ENCODE data around the gene PHYKPL.
A peak's percentile ranks its signal among the peaks of the same experiment; 100 is the strongest.
"Not testable (repeated sequence)": the region's sequence is repeated elsewhere in the genome, so short reads cannot be mapped to it uniquely, and the experiment has no call there.

The PHYKPL gene

GRCh38 chr5:178241688-178242231 is 9.2 kb upstream of the PHYKPL start:
- no peak for TF ChIP-seq POLR2A (IDR thresholded peaks at IDR 0.05; ENCODE audit: low read depth, low read length)
- TF ChIP-seq POU2F2 (IDR thresholded peaks at IDR 0.05; ENCODE audit: low read depth, low read length), result no peak
- TF ChIP-seq SPI1 (IDR thresholded peaks at IDR 0.05; ENCODE audit: low read depth, low read length), result no peak
- no peak for TF ChIP-seq TAF1 (IDR thresholded peaks at IDR 0.05; ENCODE audit: low read depth, low read length)
- TF ChIP-seq PAX5 (IDR thresholded peaks at IDR 0.05; ENCODE audit: insufficient read depth, low read length, severe bottlenecking), result no peak
- no peak for TF ChIP-seq POLR2AphosphoS5 (IDR thresholded peaks at IDR 0.05; ENCODE audit: low read depth, low read length)
- DNase-seq (ENCODE audit: insufficient read length, low spot score), result no peak
- FAIRE-seq, result peak; percentile 51

- TF ChIP-seq POLR2A (IDR thresholded peaks at IDR 0.05; ENCODE audit: low read depth, low read length), result no peak
- no peak for TF ChIP-seq POU2F2 (IDR thresholded peaks at IDR 0.05; ENCODE audit: low read depth, low read length)
- no peak for TF ChIP-seq TAF1 (IDR thresholded peaks at IDR 0.05; ENCODE audit: low read depth, low read length)
- TF ChIP-seq PAX5 (IDR thresholded peaks at IDR 0.05; ENCODE audit: insufficient read depth, low read length, severe bottlenecking), result no peak
- TF ChIP-seq SPI1 (IDR thresholded peaks at IDR 0.05; ENCODE audit: low read depth, low read length), result no peak
- TF ChIP-seq POLR2AphosphoS5 (IDR thresholded peaks at IDR 0.05; ENCODE audit: low read depth, low read length), result no peak
- DNase-seq (ENCODE audit: insufficient read length, low spot score) (no peak), FAIRE-seq (no peak)
These were observed 8.6 kb upstream of the PHYKPL start for GRCh38 chr5:178241231-178241663.

GRCh38 chr5:178240766-178241165 is 8.2 kb upstream of the PHYKPL start:
- DNase-seq (ENCODE audit: insufficient read length, low spot score) (no peak), FAIRE-seq (peak; percentile 82)
- TF ChIP-seq POLR2AphosphoS5 (IDR thresholded peaks at IDR 0.05; ENCODE audit: low read depth, low read length), result no peak
- peak; percentile 28; the same call in 1 of the 2 replicates for TF ChIP-seq SPI1 (IDR thresholded peaks at IDR 0.05; ENCODE audit: low read depth, low read length)

GRCh38 chr5:178240341-178240741 is 7.7 kb upstream of the PHYKPL start:
- FAIRE-seq (no peak), DNase-seq (ENCODE audit: insufficient read length, low spot score) (no peak)
- TF ChIP-seq POLR2A (IDR thresholded peaks at IDR 0.05; ENCODE audit: low read depth, low read length) (no peak), POU2F2 (IDR thresholded peaks at IDR 0.05; ENCODE audit: low read depth, low read length) (no peak), POLR2AphosphoS5 (IDR thresholded peaks at IDR 0.05; ENCODE audit: low read depth, low read length) (no peak), SPI1 (IDR thresholded peaks at IDR 0.05; ENCODE audit: low read depth, low read length) (no peak), TAF1 (IDR thresholded peaks at IDR 0.05; ENCODE audit: low read depth, low read length) (no peak), PAX5 (IDR thresholded peaks at IDR 0.05; ENCODE audit: insufficient read depth, low read length, severe bottlenecking) (no peak)

GRCh38 chr5:178239626-178240301 is 7.2 kb upstream of the PHYKPL start:
- peak; percentile 98 for FAIRE-seq
- DNase-seq (ENCODE audit: insufficient read length, low spot score), result not testable (repeated sequence)

GRCh38 chr5:178238711-178239592 is 6.3 kb upstream of the PHYKPL start:
- DNase-seq (ENCODE audit: insufficient read length, low spot score), result no peak
- FAIRE-seq, result peak; percentile 70

GRCh38 chr5:178238313-178238635 is 5.7 kb upstream of the PHYKPL start:
- TF ChIP-seq POU2F2 (IDR thresholded peaks at IDR 0.05; ENCODE audit: low read depth, low read length) (no peak), SPI1 (IDR thresholded peaks at IDR 0.05; ENCODE audit: low read depth, low read length) (no peak), POLR2AphosphoS5 (IDR thresholded peaks at IDR 0.05; ENCODE audit: low read depth, low read length) (no peak), TAF1 (IDR thresholded peaks at IDR 0.05; ENCODE audit: low read depth, low read length) (no peak), PAX5 (IDR thresholded peaks at IDR 0.05; ENCODE audit: insufficient read depth, low read length, severe bottlenecking) (no peak), POLR2A (IDR thresholded peaks at IDR 0.05; ENCODE audit: low read depth, low read length) (no peak)
- DNase-seq (ENCODE audit: insufficient read length, low spot score), result no peak
- no peak for FAIRE-seq

More at GRCh38 chr5:178238711-178239592, 6.3 kb upstream of the PHYKPL start:
- no peak for TF ChIP-seq POLR2AphosphoS5 (IDR thresholded peaks at IDR 0.05; ENCODE audit: low read depth, low read length)
- no peak for TF ChIP-seq SPI1 (IDR thresholded peaks at IDR 0.05; ENCODE audit: low read depth, low read length)
- TF ChIP-seq TAF1 (IDR thresholded peaks at IDR 0.05; ENCODE audit: low read depth, low read length), result no peak
- no peak for TF ChIP-seq PAX5 (IDR thresholded peaks at IDR 0.05; ENCODE audit: insufficient read depth, low read length, severe bottlenecking)
- no peak for TF ChIP-seq POLR2A (IDR thresholded peaks at IDR 0.05; ENCODE audit: low read depth, low read length)
- TF ChIP-seq POU2F2 (IDR thresholded peaks at IDR 0.05; ENCODE audit: low read depth, low read length), result no peak

GRCh38 chr5:178237431-178238312 is 5.1 kb upstream of the PHYKPL start:
- TF ChIP-seq TAF1 (IDR thresholded peaks at IDR 0.05; ENCODE audit: low read depth, low read length), result no peak
- TF ChIP-seq POU2F2 (IDR thresholded peaks at IDR 0.05; ENCODE audit: low read depth, low read length), result no peak
- TF ChIP-seq PAX5 (IDR thresholded peaks at IDR 0.05; ENCODE audit: insufficient read depth, low read length, severe bottlenecking), result no peak
- no peak for TF ChIP-seq SPI1 (IDR thresholded peaks at IDR 0.05; ENCODE audit: low read depth, low read length)
- TF ChIP-seq POLR2A (IDR thresholded peaks at IDR 0.05; ENCODE audit: low read depth, low read length), result no peak
- no peak for TF ChIP-seq POLR2AphosphoS5 (IDR thresholded peaks at IDR 0.05; ENCODE audit: low read depth, low read length)
- DNase-seq (ENCODE audit: insufficient read length, low spot score), result no peak
- FAIRE-seq, result no peak

- no peak for DNase-seq (ENCODE audit: insufficient read length, low spot score)
- TF ChIP-seq SPI1 (IDR thresholded peaks at IDR 0.05; ENCODE audit: low read depth, low read length), result no peak
- FAIRE-seq, result peak; percentile 51
These were observed 4.1 kb upstream of the PHYKPL start for GRCh38 chr5:178236679-178237078.

Measured in GM12891 (cell line).